H9 (cell line): ENCODE data around the gene RARB. TPM values are rescaled to one million over a fixed set of nuclear protein-coding genes. Genes with fewer than 3 reads are reported as not detected.

Source experiments
- DNase-seq: peaks from one replicate; pipeline ENCODE4 v3.0.0-alpha.2; 2017
- H2AFZ ChIP-seq: one replicate; pipeline ENCODE4 v1.6.1; 2013; ENCODE audit warnings: mild to moderate bottlenecking, low read length, control low read depth, moderate library complexity
- H2AK5ac ChIP-seq: 2 replicates; pipeline ENCODE4 v1.6.1; 2013; ENCODE audit warnings: low read length, control low read depth, mixed read lengths; ENCODE audit not compliant: insufficient read length
- H2BK120ac ChIP-seq: one replicate; pipeline ENCODE4 v1.6.1; 2013; ENCODE audit warnings: low read depth, mild to moderate bottlenecking, low read length, control low read depth, inconsistent platforms; ENCODE audit not compliant: poor library complexity, severe bottlenecking
- H2BK12ac ChIP-seq: 2 replicates; pipeline ENCODE4 v1.6.1; 2013; ENCODE audit warnings: low read length, control low read depth, mixed read lengths, low read depth; ENCODE audit not compliant: insufficient read length
- H2BK15ac ChIP-seq: 2 replicates; pipeline ENCODE4 v1.6.1; 2013; ENCODE audit warnings: low read depth, low read length, control low read depth
- H2BK20ac ChIP-seq: one replicate; pipeline ENCODE4 v1.6.1; 2013; ENCODE audit warnings: low read depth, mild to moderate bottlenecking, low read length, control low read depth, inconsistent platforms; ENCODE audit not compliant: poor library complexity, severe bottlenecking
- H2BK5ac ChIP-seq: 2 replicates; pipeline ENCODE4 v1.6.1; 2013; ENCODE audit warnings: low read length, control low read depth, mixed read lengths; ENCODE audit not compliant: insufficient read length
- H3K14ac ChIP-seq: 2 replicates; pipeline ENCODE4 v1.6.1; 2013; ENCODE audit warnings: low read length, control low read depth; ENCODE audit not compliant: insufficient read depth
- H3K18ac ChIP-seq: 2 replicates; pipeline ENCODE4 v1.6.1; 2013; ENCODE audit warnings: low read depth, mild to moderate bottlenecking, mixed read lengths, low read length, control low read depth; ENCODE audit not compliant: insufficient read length
- H3K23ac ChIP-seq: 2 replicates; pipeline ENCODE4 v1.6.1; 2013; ENCODE audit warnings: low read length, control low read depth, mixed read lengths, low read depth; ENCODE audit not compliant: insufficient read length
- H3K23me2 ChIP-seq: 2 replicates; pipeline ENCODE4 v1.6.1; 2013; ENCODE audit warnings: low read depth, mild to moderate bottlenecking, mixed read lengths, low read length, control low read depth; ENCODE audit not compliant: insufficient read length, poor library complexity, severe bottlenecking
- H3K27ac ChIP-seq: 2 replicates; pipeline ENCODE4 v1.5.1; 2013; ENCODE audit warnings: low read length, control low read depth, mixed read lengths, low read depth; ENCODE audit not compliant: insufficient read length
- H3K27me3 ChIP-seq: 2 replicates; pipeline ENCODE4 v1.6.1; 2013; ENCODE audit warnings: low read length, control low read depth, inconsistent platforms; ENCODE audit not compliant: insufficient read depth
- H3K4ac ChIP-seq: 2 replicates; pipeline ENCODE4 v1.6.1; 2013; ENCODE audit warnings: low read depth, mild to moderate bottlenecking, control low read depth, inconsistent platforms, low read length, moderate library complexity
- H3K4me1 ChIP-seq: 2 replicates; pipeline ENCODE4 v1.6.1; 2013; ENCODE audit warnings: low read length, control low read depth, inconsistent platforms; ENCODE audit not compliant: insufficient read depth
- H3K4me2 ChIP-seq: 2 replicates; pipeline ENCODE4 v1.6.1; 2013; ENCODE audit warnings: low read length, control low read depth, mixed read lengths; ENCODE audit not compliant: insufficient read length, insufficient read depth
- H3K56ac ChIP-seq: 2 replicates; pipeline ENCODE4 v1.6.1; 2013; ENCODE audit warnings: low read depth, mild to moderate bottlenecking, mixed read lengths, low read length, control low read depth; ENCODE audit not compliant: insufficient read length
- H3K79me1 ChIP-seq: 2 replicates; pipeline ENCODE4 v1.6.1; 2013; ENCODE audit warnings: low read depth, mild to moderate bottlenecking, moderate library complexity, low read length, control low read depth, inconsistent platforms; ENCODE audit not compliant: insufficient read depth, poor library complexity, severe bottlenecking
- H3K79me2 ChIP-seq: 2 replicates; pipeline ENCODE4 v1.6.1; 2013; ENCODE audit warnings: low read length, control low read depth, inconsistent platforms; ENCODE audit not compliant: insufficient read depth
- H3K9ac ChIP-seq: 2 replicates; pipeline ENCODE4 v1.6.1; 2013; ENCODE audit warnings: low read length, control low read depth, mixed read lengths; ENCODE audit not compliant: insufficient read length; ENCODE audit errors: extremely low read depth
- H3K9me3 ChIP-seq: one replicate; pipeline ENCODE4 v1.6.1; 2013; ENCODE audit warnings: low read depth, low read length, inconsistent platforms; ENCODE audit not compliant: control insufficient read depth
- H3T11ph ChIP-seq: one replicate; pipeline ENCODE4 v1.6.1; 2013; ENCODE audit warnings: mild to moderate bottlenecking, low read length, control low read depth, inconsistent platforms
- H4K20me1 ChIP-seq: one replicate; pipeline ENCODE4 v1.6.1; 2013; ENCODE audit not compliant: control insufficient read depth, insufficient read length, insufficient read depth
- H4K5ac ChIP-seq: 2 replicates; pipeline ENCODE4 v1.6.1; 2013; ENCODE audit warnings: low read depth, mild to moderate bottlenecking, mixed read lengths, low read length, control low read depth; ENCODE audit not compliant: insufficient read length
- H4K8ac ChIP-seq: replicated peaks from 2 replicates; pipeline ENCODE4 v1.6.1; 2013; ENCODE audit warnings: low read length, control low read depth, mixed read lengths, low read depth; ENCODE audit not compliant: insufficient read length
- H4K91ac ChIP-seq: 2 replicates; pipeline ENCODE4 v1.6.1; 2013; ENCODE audit warnings: low read depth, mild to moderate bottlenecking, moderate library complexity, mixed read lengths, low read length, control low read depth; ENCODE audit not compliant: insufficient read length
- H3K27ac Mint-ChIP-seq, 3 experiments: 2 replicates in 2 of 3; 3 replicates in 1 of 3; pipeline ENCODE4 v1.8.0; 2020 to 2021; ENCODE audit warnings: mixed read lengths in 3 of 3, mild to moderate bottlenecking in 1 of 3, moderate library complexity in 1 of 3
- H3K27me3 Mint-ChIP-seq: 2 replicates; pipeline ENCODE4 v1.8.0; 2021; ENCODE audit warnings: low read depth, mild to moderate bottlenecking, moderate library complexity, mixed read lengths
- H3K36me3 Mint-ChIP-seq, 3 experiments: 2 replicates in 2 of 3; 3 replicates in 1 of 3; pipeline ENCODE4 v1.8.0; 2020 to 2021; ENCODE audit warnings: low read depth in 3 of 3, mixed read lengths in 3 of 3; ENCODE audit not compliant: insufficient read depth in 1 of 3
- H3K4me1 Mint-ChIP-seq, 2 experiments: 2 replicates each; pipeline ENCODE4 v1.8.0; 2020; ENCODE audit warnings: mixed read lengths in 2 of 2
- H3K4me3 Mint-ChIP-seq, 2 experiments: 2 replicates in 1 of 2; 3 replicates in 1 of 2; pipeline ENCODE4 v1.8.0; 2020 to 2021; ENCODE audit warnings: mild to moderate bottlenecking in 2 of 2, mixed read lengths in 2 of 2, moderate library complexity in 1 of 2
- H3K9me3 Mint-ChIP-seq, 2 experiments: 2 replicates in 1 of 2; 3 replicates in 1 of 2; pipeline ENCODE4 v1.8.0; 2020; ENCODE audit warnings: mild to moderate bottlenecking in 2 of 2, mixed read lengths in 2 of 2, moderate library complexity in 1 of 2
- CTCF ChIP-seq: fragments of 200-600 bp; sonication (generic); conservative IDR thresholded peaks from 3 replicates; pipeline ENCODE4 v1.8.0; 2021; ENCODE audit warnings: antibody characterized with exemption, mild to moderate bottlenecking
- WGBS: extraction: QIAGEN DNeasy Blood & Tissue Kit; methylation state at CpG from one replicate; pipeline ENCODE4 v1.1.7; 2013; ENCODE audit warnings: missing lambda C conversion rate, low lambda C conversion rate, mixed read lengths; ENCODE audit not compliant: insufficient read length; ENCODE audit errors: extremely low coverage; 5-methylcytosine and 5-hydroxymethylcytosine counted together
- total RNA-seq: library from RNA; stranded (reverse); gene quantifications from 2 replicates; pipeline ENCODE4 v1.2.1, GENCODE V29; 2021

RARB gene
- total RNA-seq, 1 experiment from 2014 or later: 0.22 TPM

DNA sequence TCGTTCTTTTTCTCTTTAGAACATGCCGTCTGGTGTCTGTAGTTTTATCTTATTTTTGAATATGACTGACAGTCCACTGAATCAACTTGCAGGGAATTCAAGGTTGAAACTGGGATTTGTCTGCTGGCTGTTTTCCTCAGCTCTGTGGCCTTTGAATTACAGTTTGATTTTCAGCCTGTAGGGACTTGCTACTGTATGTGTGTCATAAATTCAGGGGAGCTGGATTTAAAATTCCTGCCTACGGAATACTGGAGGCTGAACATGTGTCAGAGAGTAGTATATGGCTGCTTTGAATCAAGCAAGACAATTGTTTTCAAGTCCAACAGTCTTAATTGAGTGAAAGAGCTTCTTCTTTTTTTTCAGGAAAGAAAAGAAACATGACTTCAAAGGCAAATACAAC lies 33.9 kb downstream of the RARB start:
- Mint-ChIP-seq H3K36me3 (no peaks in the 10 kb centered on the region), H3K4me3 (no peak overlapping the region), H3K27me3 (no peaks in the 10 kb centered on the region), H3K9me3 (no peaks in the 10 kb centered on the region), H3K4me1 (peaks cover 0 to 4% of the 10 kb centered on the region in 2 experiments; a peak in 1 of 4 replicates), H3K27ac (no peak overlapping the region; a peak in 1 of 7 replicates)
- Histone ChIP-seq H3K4ac (no peak overlapping the region), H3K4me2 (no peak overlapping the region), H4K20me1 (no peaks in the 10 kb centered on the region), H2BK20ac (no peak overlapping the region), H2AK5ac (no peak overlapping the region), H4K8ac (no peak overlapping the region), H3K79me2 (no peaks in the 10 kb centered on the region), H3K14ac (no peak overlapping the region), H2BK12ac (no peak overlapping the region), H3K4me1 (no peaks in the 10 kb centered on the region), H2BK15ac (no peak overlapping the region), H4K91ac (no peak overlapping the region), H3T11ph (no peak overlapping the region), H3K18ac (no peak overlapping the region), H2AFZ (no peak overlapping the region), H2BK120ac (no peak overlapping the region), H3K9me3 (no peaks in the 10 kb centered on the region), H4K5ac (no peak overlapping the region), H3K56ac (no peak overlapping the region), H3K27me3 (no peaks in the 10 kb centered on the region), H3K79me1 (no peaks in the 10 kb centered on the region), H2BK5ac (no peak overlapping the region), H3K23me2 (no peaks in the 10 kb centered on the region), H3K23ac (no peak overlapping the region), H3K9ac (no peak overlapping the region), H3K27ac (no peak overlapping the region)
- DNase-seq: no peak
- TF ChIP-seq CTCF: no peak
- WGBS: no CpG with 5 or more reads among the region's 3 CpGs
